PC-9 (cell line): ENCODE data around the gene TSC1.

Source experiments
- EZH2 ChIP-seq: fragments of 200-600 bp; sonication (generic); IDR thresholded peaks from 2 replicates; pipeline ENCODE4 v1.8.0; 2017; ENCODE audit warnings: antibody characterized with exemption, low read depth
- TF ChIP-seq, protein P1 (sequence below): fragments of 200-600 bp; sonication (generic); conservative IDR thresholded peaks from 2 replicates; pipeline ENCODE4 v1.6.1; 2017; ENCODE audit warnings: mixed run types, antibody characterized with exemption, mild to moderate bottlenecking, moderate library complexity

DNA sequence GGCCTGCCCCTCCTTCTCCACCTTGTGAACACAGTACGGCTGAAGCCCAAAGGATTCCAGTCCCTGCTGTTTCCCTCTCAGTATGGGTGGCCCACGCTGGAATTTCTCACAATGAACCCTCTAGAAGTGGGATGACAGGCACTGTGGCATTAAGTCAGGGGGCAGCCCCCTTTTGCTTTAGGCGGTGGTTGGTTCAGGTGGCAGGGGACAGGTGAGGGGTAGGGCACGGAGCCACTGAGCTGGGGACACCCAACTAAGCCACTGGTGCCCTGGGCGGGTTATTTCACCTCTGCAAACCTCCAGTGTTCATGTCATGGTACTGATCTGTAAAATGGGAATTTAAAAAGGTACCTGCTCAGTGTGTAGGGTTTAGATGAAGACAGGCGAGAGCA is 58.1 kb downstream of the TSC1 start:
- TF ChIP-seq, protein P1, sequence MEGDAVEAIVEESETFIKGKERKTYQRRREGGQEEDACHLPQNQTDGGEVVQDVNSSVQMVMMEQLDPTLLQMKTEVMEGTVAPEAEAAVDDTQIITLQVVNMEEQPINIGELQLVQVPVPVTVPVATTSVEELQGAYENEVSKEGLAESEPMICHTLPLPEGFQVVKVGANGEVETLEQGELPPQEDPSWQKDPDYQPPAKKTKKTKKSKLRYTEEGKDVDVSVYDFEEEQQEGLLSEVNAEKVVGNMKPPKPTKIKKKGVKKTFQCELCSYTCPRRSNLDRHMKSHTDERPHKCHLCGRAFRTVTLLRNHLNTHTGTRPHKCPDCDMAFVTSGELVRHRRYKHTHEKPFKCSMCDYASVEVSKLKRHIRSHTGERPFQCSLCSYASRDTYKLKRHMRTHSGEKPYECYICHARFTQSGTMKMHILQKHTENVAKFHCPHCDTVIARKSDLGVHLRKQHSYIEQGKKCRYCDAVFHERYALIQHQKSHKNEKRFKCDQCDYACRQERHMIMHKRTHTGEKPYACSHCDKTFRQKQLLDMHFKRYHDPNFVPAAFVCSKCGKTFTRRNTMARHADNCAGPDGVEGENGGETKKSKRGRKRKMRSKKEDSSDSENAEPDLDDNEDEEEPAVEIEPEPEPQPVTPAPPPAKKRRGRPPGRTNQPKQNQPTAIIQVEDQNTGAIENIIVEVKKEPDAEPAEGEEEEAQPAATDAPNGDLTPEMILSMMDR: no peak
- no peak for TF ChIP-seq EZH2
